SK-N-SH treated with all-trans-retinoic acid at 6 μM for 48 hours (cell line): Measurements from ENCODE around the gene MAST4.

Experiments used
- ARNTL ChIP-seq: fragments of 450-650 bp; formaldehyde crosslinking; IDR thresholded peaks from 2 replicates; pipeline ENCODE4 v1.5.0; 2020; ENCODE audit warnings: low read depth, mild to moderate bottlenecking, moderate library complexity, borderline replicate concordance
- BACH2 ChIP-seq: fragments of 250-450 bp; sonication (Bioruptor Pico); IDR thresholded peaks from 2 replicates; pipeline ENCODE4 v1.9.0; 2021; ENCODE audit warnings: mild to moderate bottlenecking, borderline replicate concordance
- CREB5 ChIP-seq: fragments of 250-450 bp; sonication (Bioruptor Pico); IDR thresholded peaks from 2 replicates; pipeline ENCODE4 v1.5.1; 2020; ENCODE audit warnings: low read depth, mild to moderate bottlenecking, moderate library complexity
- CSDC2 ChIP-seq: fragments of 250-450 bp; sonication (Bioruptor Pico); IDR thresholded peaks from 2 replicates; pipeline ENCODE4 v1.5.0; 2020; ENCODE audit warnings: mild to moderate bottlenecking, moderate library complexity
- CSRNP3 ChIP-seq: fragments of 250-450 bp; sonication (Bioruptor Pico); IDR thresholded peaks from 2 replicates; pipeline ENCODE4 v1.5.1; 2021; ENCODE audit warnings: mild to moderate bottlenecking, moderate library complexity
- GLIS3 ChIP-seq: fragments of 250-450 bp; sonication (Bioruptor Pico); IDR thresholded peaks from 2 replicates; pipeline ENCODE4 v1.5.0; 2020; ENCODE audit warnings: mild to moderate bottlenecking, moderate library complexity
- PATZ1 ChIP-seq: fragments of 250-450 bp; sonication (Bioruptor Pico); IDR thresholded peaks from 2 replicates; pipeline ENCODE4 v1.8.0; 2020; ENCODE audit warnings: mild to moderate bottlenecking, moderate library complexity, borderline replicate concordance
- POU6F1 ChIP-seq: fragments of 250-450 bp; sonication (Bioruptor Pico); IDR thresholded peaks from 2 replicates; pipeline ENCODE4 v1.8.0; 2021; ENCODE audit warnings: low read depth, mild to moderate bottlenecking, moderate library complexity, borderline replicate concordance
- PPARA ChIP-seq: fragments of 250-450 bp; sonication (Bioruptor Pico); IDR thresholded peaks from 2 replicates; pipeline ENCODE4 v1.5.0; 2020; ENCODE audit warnings: mild to moderate bottlenecking, borderline replicate concordance
- TOX ChIP-seq: fragments of 250-450 bp; sonication (Bioruptor Pico); IDR thresholded peaks from 2 replicates; pipeline ENCODE4 v1.8.0; 2021; ENCODE audit warnings: mild to moderate bottlenecking, moderate library complexity, borderline replicate concordance
- ZFP3 ChIP-seq: fragments of 250-450 bp; sonication (Bioruptor Pico); IDR thresholded peaks from 2 replicates; pipeline ENCODE4 v1.5.0; 2020; ENCODE audit warnings: mild to moderate bottlenecking, moderate library complexity
- ZFP30 ChIP-seq: fragments of 450-650 bp; formaldehyde crosslinking; IDR thresholded peaks from 2 replicates; pipeline ENCODE4 v1.5.0; 2022; ENCODE audit warnings: mild to moderate bottlenecking, moderate library complexity
- ZNF565 ChIP-seq: fragments of 450-650 bp; formaldehyde crosslinking; conservative IDR thresholded peaks from 2 replicates; pipeline ENCODE4 v1.5.0; 2020; ENCODE audit warnings: low read depth, mild to moderate bottlenecking, moderate library complexity
- ZNF8 ChIP-seq: fragments of 450-650 bp; formaldehyde crosslinking; IDR thresholded peaks from 2 replicates; pipeline ENCODE4 v1.5.0; 2020; ENCODE audit warnings: mild to moderate bottlenecking, moderate library complexity

GRCh38 chr5:66979738-66980137 lies 383.5 kb downstream of the MAST4 start:
- TF ChIP-seq GLIS3 (no peak), BACH2 (CRISPR knock-in tag) (no peak), CSRNP3 (CRISPR knock-in tag) (no peak), ZFP30 (no peak), ARNTL (CRISPR knock-in tag) (no peak), TOX (CRISPR knock-in tag) (no peak), ZFP3 (no peak), ZNF8 (CRISPR knock-in tag) (no peak), PPARA (CRISPR knock-in tag) (no peak), CSDC2 (no peak), PATZ1 (CRISPR knock-in tag) (no peak), ZNF565 (no peak), POU6F1 (no peak), CREB5 (CRISPR knock-in tag) (no peak)
